Measurements from ENCODE around the gene NPC2.
A peak's percentile ranks its signal among the peaks of the same experiment; 100 is the strongest.

The NPC2 gene

GRCh38 chr14:74478996-74479635, 14.0 kb downstream of the NPC2 start:
- DNase-seq: no peak
- no peaks in the 10 kb centered on the region for H3K9me3 Mint-ChIP-seq

GRCh38 chr14:74476607-74477006, 16.5 kb downstream of the NPC2 start:
- Mint-ChIP-seq H3K9me3 (peaks cover 3 to 8% of the 10 kb centered on the region in 2 donors), H3K4me1 (peaks cover 9 to 17% of the 10 kb centered on the region in 2 donors), H3K27me3 (no peaks in the 10 kb centered on the region), H3K27ac (no peak overlapping the region), H3K4me3 (no peak overlapping the region), H3K36me3 (peaks cover 38 to 64% of the 10 kb centered on the region in 2 donors)
- no peak for DNase-seq
- ATAC-seq (replicated peaks): no peak

More at GRCh38 chr14:74478996-74479635, 14.0 kb downstream of the NPC2 start:
- ATAC-seq (replicated peaks): no peak
- Mint-ChIP-seq H3K4me1 (peaks cover 5 to 11% of the 10 kb centered on the region in 2 donors), H3K27me3 (no peaks in the 10 kb centered on the region), H3K4me3 (no peak overlapping the region), H3K36me3 (peaks cover 28 to 60% of the 10 kb centered on the region in 2 donors), H3K27ac (no peak overlapping the region)

GRCh38 chr14:74476107-74476506, 17.0 kb downstream of the NPC2 start:
- Mint-ChIP-seq H3K9me3 (peaks cover 3 to 8% of the 10 kb centered on the region in 2 donors), H3K27ac (no peak overlapping the region), H3K4me1 (peaks cover 9 to 17% of the 10 kb centered on the region in 2 donors), H3K4me3 (no peak overlapping the region), H3K36me3 (peaks cover 39 to 61% of the 10 kb centered on the region in 2 donors), H3K27me3 (no peaks in the 10 kb centered on the region)
- ATAC-seq (replicated peaks): no peak
- no peak for DNase-seq

GRCh38 chr14:74475678-74476077, 17.4 kb downstream of the NPC2 start:
- DNase-seq (no peak), ATAC-seq (replicated peaks) (peak in 1 of 2 donors; percentile 52)
- Mint-ChIP-seq H3K4me1 (peaks cover 9 to 17% of the 10 kb centered on the region in 2 donors), H3K27ac (no peak overlapping the region), H3K9me3 (peaks cover 3 to 8% of the 10 kb centered on the region in 2 donors), H3K27me3 (no peaks in the 10 kb centered on the region), H3K36me3 (peaks cover 37 to 56% of the 10 kb centered on the region in 2 donors), H3K4me3 (no peak overlapping the region)

GRCh38 chr14:74474376-74474775, 18.7 kb downstream of the NPC2 start:
- Mint-ChIP-seq H3K4me1 (peaks cover 9 to 17% of the 10 kb centered on the region in 2 donors), H3K36me3 (peaks cover 31 to 43% of the 10 kb centered on the region in 2 donors), H3K9me3 (peaks cover 3 to 8% of the 10 kb centered on the region in 2 donors), H3K27me3 (no peaks in the 10 kb centered on the region), H3K4me3 (no peak overlapping the region), H3K27ac (no peak overlapping the region)
- no peak for ATAC-seq (replicated peaks)
- DNase-seq: no peak

GRCh38 chr14:74472601-74473000, 20.5 kb downstream of the NPC2 start:
- peaks cover 26 to 40% of the 10 kb centered on the region in 2 donors for H3K36me3 Mint-ChIP-seq
- H3K27ac Mint-ChIP-seq: no peak overlapping the region
- no peak overlapping the region for H3K4me3 Mint-ChIP-seq
- peaks cover 3 to 8% of the 10 kb centered on the region in 2 donors for H3K9me3 Mint-ChIP-seq
- peak; percentile 16 to 44 for ATAC-seq (replicated peaks)
- peaks cover 9 to 17% of the 10 kb centered on the region in 2 donors for H3K4me1 Mint-ChIP-seq
- no peak for DNase-seq
- H3K27me3 Mint-ChIP-seq: no peaks in the 10 kb centered on the region

GRCh38 chr14:74469548-74470518, 23.3 kb downstream of the NPC2 start:
- no peak overlapping the region for H3K27ac Mint-ChIP-seq
- ATAC-seq (replicated peaks): no peak
- H3K4me3 Mint-ChIP-seq: no peak overlapping the region
- peaks cover 22 to 25% of the 10 kb centered on the region in 2 donors for H3K36me3 Mint-ChIP-seq
- H3K4me1 Mint-ChIP-seq: peaks cover 4 to 6% of the 10 kb centered on the region in 2 donors
- no peaks in the 10 kb centered on the region for H3K27me3 Mint-ChIP-seq
- H3K9me3 Mint-ChIP-seq: peaks cover 3 to 8% of the 10 kb centered on the region in 2 donors
- no peak for DNase-seq

GRCh38 chr14:74468513-74468912, 24.6 kb downstream of the NPC2 start:
- DNase-seq (no peak), ATAC-seq (replicated peaks) (no peak)
- Mint-ChIP-seq H3K9me3 (peaks cover 3 to 6% of the 10 kb centered on the region in 2 donors), H3K27ac (no peak overlapping the region), H3K4me3 (no peak overlapping the region), H3K27me3 (no peaks in the 10 kb centered on the region), H3K36me3 (peaks cover 12 to 14% of the 10 kb centered on the region in 2 donors), H3K4me1 (peaks cover 4 to 6% of the 10 kb centered on the region in 2 donors)

- Mint-ChIP-seq H3K27me3 (peaks cover 2 to 3% of the 10 kb centered on the region in 2 donors), H3K27ac (no peak overlapping the region), H3K4me3 (no peak overlapping the region), H3K9me3 (no peaks in the 10 kb centered on the region), H3K4me1 (peaks cover 0 to 3% of the 10 kb centered on the region in 2 donors), H3K36me3 (peaks cover 0 to 3% of the 10 kb centered on the region in 2 donors)
- DNase-seq (no peak), ATAC-seq (replicated peaks) (no peak)
Observed at GRCh38 chr14:74465335-74465734, 27.8 kb downstream of the NPC2 start.

- H3K27me3 Mint-ChIP-seq: peaks cover 4 to 8% of the 10 kb centered on the region in 2 donors
- ATAC-seq (replicated peaks): no peak
- no peak overlapping the region for H3K4me3 Mint-ChIP-seq
Observed at GRCh38 chr14:74464785-74465184, 28.3 kb downstream of the NPC2 start.

GRCh38 chr14:74463697-74464096, 29.4 kb downstream of the NPC2 start:
- H3K9me3 Mint-ChIP-seq: no peaks in the 10 kb centered on the region
- no peak for ATAC-seq (replicated peaks)
- no peak for DNase-seq
- H3K4me1 Mint-ChIP-seq: peaks cover 4 to 15% of the 10 kb centered on the region in 2 donors
- peaks cover 4 to 9% of the 10 kb centered on the region in 2 donors for H3K27me3 Mint-ChIP-seq
- peaks cover 0 to 3% of the 10 kb centered on the region in 2 donors for H3K36me3 Mint-ChIP-seq
- H3K27ac Mint-ChIP-seq: no peak overlapping the region
- H3K4me3 Mint-ChIP-seq: no peak overlapping the region

More at GRCh38 chr14:74464785-74465184, 28.3 kb downstream of the NPC2 start:
- DNase-seq: no peak
- Mint-ChIP-seq H3K4me1 (peaks cover 3 to 9% of the 10 kb centered on the region in 2 donors), H3K9me3 (no peaks in the 10 kb centered on the region), H3K27ac (no peak overlapping the region), H3K36me3 (peaks cover 0 to 3% of the 10 kb centered on the region in 2 donors)

GRCh38 chr14:74462993-74463392, 30.1 kb downstream of the NPC2 start:
- ATAC-seq (replicated peaks) (no peak), DNase-seq (no peak)
- Mint-ChIP-seq H3K4me1 (peaks cover 4 to 15% of the 10 kb centered on the region in 2 donors), H3K4me3 (no peak overlapping the region), H3K27me3 (peaks cover 4 to 9% of the 10 kb centered on the region in 2 donors), H3K36me3 (no peaks in the 10 kb centered on the region), H3K27ac (no peak overlapping the region), H3K9me3 (no peaks in the 10 kb centered on the region)

GRCh38 chr14:74459976-74460375, 33.1 kb downstream of the NPC2 start:
- H3K36me3 Mint-ChIP-seq: no peaks in the 10 kb centered on the region
- peaks cover 8 to 9% of the 10 kb centered on the region in 2 donors for H3K27me3 Mint-ChIP-seq
- H3K9me3 Mint-ChIP-seq: no peaks in the 10 kb centered on the region
- no peak overlapping the region for H3K27ac Mint-ChIP-seq
- peaks cover 4 to 15% of the 10 kb centered on the region in 2 donors for H3K4me1 Mint-ChIP-seq
- DNase-seq: no peak
- no peak overlapping the region for H3K4me3 Mint-ChIP-seq
- no peak for ATAC-seq (replicated peaks)

- peaks cover 8 to 9% of the 10 kb centered on the region in 2 donors for H3K27me3 Mint-ChIP-seq
- no peak overlapping the region for H3K27ac Mint-ChIP-seq
- peak; percentile 88 to 94 for ATAC-seq (replicated peaks)
- no peaks in the 10 kb centered on the region for H3K36me3 Mint-ChIP-seq
- DNase-seq: no peak
- peaks cover 4 to 15% of the 10 kb centered on the region in 2 donors for H3K4me1 Mint-ChIP-seq
- no peak overlapping the region for H3K4me3 Mint-ChIP-seq
- no peaks in the 10 kb centered on the region for H3K9me3 Mint-ChIP-seq
Observed at GRCh38 chr14:74459289-74459946, 33.7 kb downstream of the NPC2 start.

All from stimulated activated naive B cell treated with anti-CD40 and anti-IgM and Interleukin-4, amounts not matched to agents 10 μg/mL and 1 μg/mL and 100 μg/mL, for 72 hours (primary cell).